ENCODE results near the gene PLA2G15. TPM values are rescaled to one million over a fixed set of nuclear protein-coding genes. Genes with fewer than 3 reads are reported as not detected.

The PLA2G15 gene
- total and polyA plus RNA-seq, 2 experiments from 2014 or later: 3.1 to 14.8 TPM

DNA sequence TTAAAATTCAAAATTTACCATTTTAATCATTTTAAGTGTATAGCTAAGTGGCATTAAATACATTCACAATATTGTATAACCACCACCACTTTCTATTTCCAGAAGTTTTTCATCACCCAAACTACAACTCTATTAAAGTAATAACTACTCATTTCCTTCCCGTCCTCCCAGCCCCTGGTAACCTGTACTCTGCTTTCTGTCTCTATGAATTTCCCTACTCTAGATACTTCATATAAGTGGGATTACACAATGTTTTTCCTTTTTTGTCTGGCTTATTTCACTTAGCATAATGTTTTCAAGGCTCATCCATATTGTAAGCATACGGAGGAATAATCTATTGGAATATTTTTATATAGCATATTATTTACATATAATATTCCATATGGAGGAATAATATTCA lies 38.9 kb upstream of the PLA2G15 start:
- Mint-ChIP-seq H3K27me3 (ENCODE audit: insufficient read depth, low read depth, poor library complexity) (no peaks in the 10 kb centered on the region), H3K36me3 (ENCODE audit: low read depth) (no peaks in the 10 kb centered on the region), H3K4me1 (no peaks in the 10 kb centered on the region), H3K9me3 (no peaks in the 10 kb centered on the region), H3K27ac (no peak overlapping the region), H3K4me3 (no peak overlapping the region)
- Histone ChIP-seq H3K9me2 (ENCODE audit: insufficient read depth) (no peaks in the 10 kb centered on the region), H3F3A (replicated peaks; ENCODE audit: low read depth) (no peaks in the 10 kb centered on the region), H3K79me2 (replicated peaks; ENCODE audit: insufficient read depth) (no peaks in the 10 kb centered on the region; the same call in 1 of the 2 replicates), H3K4me1 (ENCODE audit: insufficient read depth) (no peaks in the 10 kb centered on the region), H4K20me1 (replicated peaks; ENCODE audit: insufficient read depth) (peaks cover 2% of the 10 kb centered on the region; the same call in 1 of the 2 replicates), H3K27me3 (ENCODE audit: insufficient read depth) (no peaks in the 10 kb centered on the region), H3K4me2 (no peak overlapping the region), H3K27ac (ENCODE audit: low read depth) (no peak overlapping the region), H2AFZ (no peak overlapping the region), H3K4me3 (no peak overlapping the region), H3K36me3 (ENCODE audit: insufficient read depth) (no peaks in the 10 kb centered on the region)
- TF ChIP-seq POLR2AphosphoS5 (IDR thresholded peaks at IDR 0.05; ENCODE audit: low read depth): no peak
- no peak for TF ChIP-seq ZNF331 (CRISPR knock-in tag; IDR thresholded peaks at IDR 0.05; ENCODE audit: low read depth)
- TF ChIP-seq, protein P1, sequence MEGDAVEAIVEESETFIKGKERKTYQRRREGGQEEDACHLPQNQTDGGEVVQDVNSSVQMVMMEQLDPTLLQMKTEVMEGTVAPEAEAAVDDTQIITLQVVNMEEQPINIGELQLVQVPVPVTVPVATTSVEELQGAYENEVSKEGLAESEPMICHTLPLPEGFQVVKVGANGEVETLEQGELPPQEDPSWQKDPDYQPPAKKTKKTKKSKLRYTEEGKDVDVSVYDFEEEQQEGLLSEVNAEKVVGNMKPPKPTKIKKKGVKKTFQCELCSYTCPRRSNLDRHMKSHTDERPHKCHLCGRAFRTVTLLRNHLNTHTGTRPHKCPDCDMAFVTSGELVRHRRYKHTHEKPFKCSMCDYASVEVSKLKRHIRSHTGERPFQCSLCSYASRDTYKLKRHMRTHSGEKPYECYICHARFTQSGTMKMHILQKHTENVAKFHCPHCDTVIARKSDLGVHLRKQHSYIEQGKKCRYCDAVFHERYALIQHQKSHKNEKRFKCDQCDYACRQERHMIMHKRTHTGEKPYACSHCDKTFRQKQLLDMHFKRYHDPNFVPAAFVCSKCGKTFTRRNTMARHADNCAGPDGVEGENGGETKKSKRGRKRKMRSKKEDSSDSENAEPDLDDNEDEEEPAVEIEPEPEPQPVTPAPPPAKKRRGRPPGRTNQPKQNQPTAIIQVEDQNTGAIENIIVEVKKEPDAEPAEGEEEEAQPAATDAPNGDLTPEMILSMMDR (conservative IDR thresholded peaks at IDR 0.05; ENCODE audit: low read depth in 2 of 2): no peak
- TF ChIP-seq, protein P2, sequence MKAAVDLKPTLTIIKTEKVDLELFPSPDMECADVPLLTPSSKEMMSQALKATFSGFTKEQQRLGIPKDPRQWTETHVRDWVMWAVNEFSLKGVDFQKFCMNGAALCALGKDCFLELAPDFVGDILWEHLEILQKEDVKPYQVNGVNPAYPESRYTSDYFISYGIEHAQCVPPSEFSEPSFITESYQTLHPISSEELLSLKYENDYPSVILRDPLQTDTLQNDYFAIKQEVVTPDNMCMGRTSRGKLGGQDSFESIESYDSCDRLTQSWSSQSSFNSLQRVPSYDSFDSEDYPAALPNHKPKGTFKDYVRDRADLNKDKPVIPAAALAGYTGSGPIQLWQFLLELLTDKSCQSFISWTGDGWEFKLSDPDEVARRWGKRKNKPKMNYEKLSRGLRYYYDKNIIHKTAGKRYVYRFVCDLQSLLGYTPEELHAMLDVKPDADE (IDR thresholded peaks at IDR 0.05): no peak
- TF ChIP-seq JUNB (IDR thresholded peaks at IDR 0.05; ENCODE audit: unreplicated experiment): no peak
- no peak for TF ChIP-seq REST (IDR thresholded peaks at IDR 0.05; ENCODE audit: unreplicated experiment)
- ATAC-seq: no peak
- no peak for DNase-seq (ENCODE audit: low spot score)

DNA sequence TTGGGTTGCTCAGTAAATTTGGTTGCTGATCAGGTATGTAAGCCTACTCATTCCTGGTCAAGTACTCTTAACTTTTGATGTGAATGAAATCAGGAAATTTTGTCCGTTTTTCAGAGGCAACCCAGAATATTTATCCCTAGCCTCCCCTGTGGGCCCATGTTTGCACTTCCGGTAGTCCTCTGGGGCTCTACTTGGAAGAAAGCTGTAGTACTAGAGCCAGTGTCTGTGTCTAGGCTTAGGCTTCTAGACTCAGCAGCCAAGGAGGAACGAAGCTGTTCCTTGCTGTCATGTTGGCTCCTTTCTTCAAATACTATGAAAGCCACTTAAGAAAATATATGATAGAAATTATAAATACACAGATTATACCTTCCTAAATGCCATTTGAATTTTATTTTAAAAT lies 30.4 kb upstream of the PLA2G15 start:
- Histone ChIP-seq H3K4me2 (no peak overlapping the region), H4K20me1 (replicated peaks; ENCODE audit: insufficient read depth) (no peaks in the 10 kb centered on the region), H3F3A (replicated peaks; ENCODE audit: low read depth) (no peaks in the 10 kb centered on the region), H3K27ac (ENCODE audit: low read depth) (no peak overlapping the region), H3K36me3 (ENCODE audit: insufficient read depth) (no peaks in the 10 kb centered on the region), H3K79me2 (replicated peaks; ENCODE audit: insufficient read depth) (peaks cover 5% of the 10 kb centered on the region; the same call in 1 of the 2 replicates), H3K9me2 (ENCODE audit: insufficient read depth) (no peaks in the 10 kb centered on the region), H3K27me3 (ENCODE audit: insufficient read depth) (no peaks in the 10 kb centered on the region), H2AFZ (no peak overlapping the region), H3K4me1 (ENCODE audit: insufficient read depth) (no peaks in the 10 kb centered on the region), H3K4me3 (no peak overlapping the region)
- ATAC-seq (no peak), DNase-seq (ENCODE audit: low spot score) (no peak)
- Mint-ChIP-seq H3K36me3 (ENCODE audit: low read depth) (no peaks in the 10 kb centered on the region), H3K9me3 (no peaks in the 10 kb centered on the region), H3K27me3 (ENCODE audit: insufficient read depth, low read depth, poor library complexity) (no peaks in the 10 kb centered on the region), H3K27ac (no peak overlapping the region), H3K4me1 (0 out of 3 replicates have a peak, but pooled peaks cover under 1% of the 10 kb centered on the region), H3K4me3 (no peak overlapping the region)
- TF ChIP-seq ZNF331 (CRISPR knock-in tag; IDR thresholded peaks at IDR 0.05; ENCODE audit: low read depth): no peak
- TF ChIP-seq EZH2 (IDR thresholded peaks at IDR 0.05; ENCODE audit: low read depth, unreplicated experiment): no peak
- TF ChIP-seq, protein P3, sequence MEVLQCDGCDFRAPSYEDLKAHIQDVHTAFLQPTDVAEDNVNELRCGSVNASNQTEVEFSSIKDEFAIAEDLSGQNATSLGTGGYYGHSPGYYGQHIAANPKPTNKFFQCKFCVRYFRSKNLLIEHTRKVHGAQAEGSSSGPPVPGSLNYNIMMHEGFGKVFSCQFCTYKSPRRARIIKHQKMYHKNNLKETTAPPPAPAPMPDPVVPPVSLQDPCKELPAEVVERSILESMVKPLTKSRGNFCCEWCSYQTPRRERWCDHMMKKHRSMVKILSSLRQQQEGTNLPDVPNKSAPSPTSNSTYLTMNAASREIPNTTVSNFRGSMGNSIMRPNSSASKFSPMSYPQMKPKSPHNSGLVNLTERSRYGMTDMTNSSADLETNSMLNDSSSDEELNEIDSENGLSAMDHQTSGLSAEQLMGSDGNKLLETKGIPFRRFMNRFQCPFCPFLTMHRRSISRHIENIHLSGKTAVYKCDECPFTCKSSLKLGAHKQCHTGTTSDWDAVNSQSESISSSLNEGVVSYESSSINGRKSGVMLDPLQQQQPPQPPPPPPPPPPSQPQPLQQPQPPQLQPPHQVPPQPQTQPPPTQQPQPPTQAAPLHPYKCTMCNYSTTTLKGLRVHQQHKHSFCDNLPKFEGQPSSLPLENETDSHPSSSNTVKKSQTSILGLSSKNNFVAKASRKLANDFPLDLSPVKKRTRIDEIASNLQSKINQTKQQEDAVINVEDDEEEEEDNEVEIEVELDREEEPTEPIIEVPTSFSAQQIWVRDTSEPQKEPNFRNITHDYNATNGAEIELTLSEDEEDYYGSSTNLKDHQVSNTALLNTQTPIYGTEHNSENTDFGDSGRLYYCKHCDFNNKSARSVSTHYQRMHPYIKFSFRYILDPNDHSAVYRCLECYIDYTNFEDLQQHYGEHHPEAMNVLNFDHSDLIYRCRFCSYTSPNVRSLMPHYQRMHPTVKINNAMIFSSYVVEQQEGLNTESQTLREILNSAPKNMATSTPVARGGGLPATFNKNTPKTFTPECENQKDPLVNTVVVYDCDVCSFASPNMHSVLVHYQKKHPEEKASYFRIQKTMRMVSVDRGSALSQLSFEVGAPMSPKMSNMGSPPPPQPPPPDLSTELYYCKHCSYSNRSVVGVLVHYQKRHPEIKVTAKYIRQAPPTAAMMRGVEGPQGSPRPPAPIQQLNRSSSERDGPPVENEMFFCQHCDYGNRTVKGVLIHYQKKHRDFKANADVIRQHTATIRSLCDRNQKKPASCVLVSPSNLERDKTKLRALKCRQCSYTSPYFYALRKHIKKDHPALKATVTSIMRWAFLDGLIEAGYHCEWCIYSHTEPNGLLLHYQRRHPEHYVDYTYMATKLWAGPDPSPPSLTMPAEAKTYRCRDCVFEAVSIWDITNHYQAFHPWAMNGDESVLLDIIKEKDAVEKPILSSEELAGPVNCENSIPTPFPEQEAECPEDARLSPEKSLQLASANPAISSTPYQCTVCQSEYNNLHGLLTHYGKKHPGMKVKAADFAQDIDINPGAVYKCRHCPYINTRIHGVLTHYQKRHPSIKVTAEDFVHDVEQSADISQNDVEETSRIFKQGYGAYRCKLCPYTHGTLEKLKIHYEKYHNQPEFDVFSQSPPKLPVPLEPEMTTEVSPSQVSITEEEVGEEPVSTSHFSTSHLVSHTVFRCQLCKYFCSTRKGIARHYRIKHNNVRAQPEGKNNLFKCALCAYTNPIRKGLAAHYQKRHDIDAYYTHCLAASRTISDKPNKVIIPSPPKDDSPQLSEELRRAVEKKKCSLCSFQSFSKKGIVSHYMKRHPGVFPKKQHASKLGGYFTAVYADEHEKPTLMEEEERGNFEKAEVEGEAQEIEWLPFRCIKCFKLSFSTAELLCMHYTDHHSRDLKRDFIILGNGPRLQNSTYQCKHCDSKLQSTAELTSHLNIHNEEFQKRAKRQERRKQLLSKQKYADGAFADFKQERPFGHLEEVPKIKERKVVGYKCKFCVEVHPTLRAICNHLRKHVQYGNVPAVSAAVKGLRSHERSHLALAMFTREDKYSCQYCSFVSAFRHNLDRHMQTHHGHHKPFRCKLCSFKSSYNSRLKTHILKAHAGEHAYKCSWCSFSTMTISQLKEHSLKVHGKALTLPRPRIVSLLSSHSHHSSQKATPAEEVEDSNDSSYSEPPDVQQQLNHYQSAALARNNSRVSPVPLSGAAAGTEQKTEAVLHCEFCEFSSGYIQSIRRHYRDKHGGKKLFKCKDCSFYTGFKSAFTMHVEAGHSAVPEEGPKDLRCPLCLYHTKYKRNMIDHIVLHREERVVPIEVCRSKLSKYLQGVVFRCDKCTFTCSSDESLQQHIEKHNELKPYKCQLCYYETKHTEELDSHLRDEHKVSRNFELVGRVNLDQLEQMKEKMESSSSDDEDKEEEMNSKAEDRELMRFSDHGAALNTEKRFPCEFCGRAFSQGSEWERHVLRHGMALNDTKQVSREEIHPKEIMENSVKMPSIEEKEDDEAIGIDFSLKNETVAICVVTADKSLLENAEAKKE (CRISPR knock-in tag; IDR thresholded peaks at IDR 0.05): no peak

Data from GM23338 (cell line).